ENCODE data around the gene ABHD16A. TPM values are rescaled to one million over a fixed set of nuclear protein-coding genes. Genes with fewer than 3 reads are reported as not detected.

Gene ABHD16A
- total and polyA plus RNA-seq, 4 donors, result 26.6 to 59.4 (median 34.9) TPM

DNA sequence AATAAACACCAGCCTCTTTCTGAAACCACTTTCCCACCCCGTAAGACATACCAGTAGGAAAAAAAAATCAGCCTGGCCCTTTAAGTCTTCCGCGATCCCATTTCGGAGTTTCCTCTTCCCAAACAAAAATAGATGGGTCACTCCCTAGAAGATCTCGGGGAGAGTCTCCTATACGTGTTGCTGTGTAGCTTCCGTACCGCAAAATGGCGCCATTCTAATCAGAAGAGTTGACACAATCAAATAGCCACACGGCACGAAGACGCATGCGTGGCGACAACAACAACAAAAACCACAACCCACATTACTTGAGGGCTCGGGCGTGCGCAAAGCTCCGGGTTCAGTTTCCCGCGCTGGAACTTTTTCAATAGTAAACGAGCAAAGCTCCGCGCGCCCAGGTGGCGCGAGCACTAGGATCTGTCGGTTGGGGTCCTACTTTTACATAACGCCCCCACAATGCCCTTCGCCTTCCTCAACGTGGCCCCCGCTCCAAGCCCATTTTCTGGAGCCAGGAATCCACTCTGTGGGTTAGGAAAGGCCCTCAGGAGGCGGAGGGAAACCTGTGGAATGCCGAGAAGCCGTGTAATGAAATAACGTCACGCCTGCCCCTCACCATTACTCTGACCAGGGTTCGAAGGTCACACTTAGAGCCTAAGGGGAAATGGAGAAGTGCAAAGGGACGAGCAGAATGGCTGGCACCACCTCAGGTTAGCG, 38.2 kb downstream of the ABHD16A start, which contains the start of gene GPANK1:
TSS of gene GPANK1 (minus strand) at position 208 of the 711 bp plus-strand sequence. CDS start 519 bp downstream, outside the sequence.
- Histone ChIP-seq H3K27ac (ENCODE audit: low read depth in 1 of 2, low read length in 2 of 2) (peak within 1 kb of the TSS; percentile 94 to 96), H3K9ac (ENCODE audit: low read depth in 1 of 2, low read length in 2 of 2) (peak within 1 kb of the TSS; percentile 71 to 94), H3K27me3 (ENCODE audit: control insufficient read depth in 4 of 4, insufficient read depth in 4 of 4, low read length in 3 of 4) (no peaks in the 10 kb centered on the region), H3K4me1 (ENCODE audit: control insufficient read depth in 4 of 4, insufficient read depth in 4 of 4, low read length in 3 of 4) (peaks cover 6 to 49% (median 36%) of the 10 kb centered on the region in 4 donors), H3K36me3 (ENCODE audit: control insufficient read depth in 4 of 4, insufficient read depth in 3 of 4, low read depth in 1 of 4, low read length in 3 of 4) (peaks cover 8 to 29% (median 28%) of the 10 kb centered on the region in 4 donors), H3K4me3 (ENCODE audit: low read depth in 1 of 3, low read length in 3 of 3) (peak within 1 kb of the TSS; percentile 86 to 87 (median 87)), H3K9me3 (ENCODE audit: control insufficient read depth in 4 of 4, low read length in 3 of 4) (no peaks in the 10 kb centered on the region)
- TF ChIP-seq CTCF (IDR thresholded peaks at IDR 0.05; ENCODE audit: low read depth, low read length, missing input control), result no peak
- TF ChIP-seq, protein P1, sequence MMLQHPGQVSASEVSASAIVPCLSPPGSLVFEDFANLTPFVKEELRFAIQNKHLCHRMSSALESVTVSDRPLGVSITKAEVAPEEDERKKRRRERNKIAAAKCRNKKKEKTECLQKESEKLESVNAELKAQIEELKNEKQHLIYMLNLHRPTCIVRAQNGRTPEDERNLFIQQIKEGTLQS (IDR thresholded peaks at IDR 0.05), result no peak
- TF ChIP-seq HNF4G (IDR thresholded peaks at IDR 0.05), result no peak
- TF ChIP-seq GABPA (IDR thresholded peaks at IDR 0.05 in 1 of 2, conservative IDR thresholded peaks at IDR 0.05 in 1 of 2), result peak; percentile 21 to 71
- no peak for TF ChIP-seq EGR1 (IDR thresholded peaks at IDR 0.05; ENCODE audit: low read depth in 2 of 2)
- peak in 1 of 2 donors; percentile 26 for TF ChIP-seq RAD21 (IDR thresholded peaks at IDR 0.05)
- peak; percentile 30 for TF ChIP-seq SP1 (IDR thresholded peaks at IDR 0.05)
- TF ChIP-seq TAF1 (conservative IDR thresholded peaks at IDR 0.05), result peak; percentile 94
- no peak for TF ChIP-seq RXRA (IDR thresholded peaks at IDR 0.05)
- TF ChIP-seq YY1 (IDR thresholded peaks at IDR 0.05), result peak; percentile 99
- TF ChIP-seq, protein P2, sequence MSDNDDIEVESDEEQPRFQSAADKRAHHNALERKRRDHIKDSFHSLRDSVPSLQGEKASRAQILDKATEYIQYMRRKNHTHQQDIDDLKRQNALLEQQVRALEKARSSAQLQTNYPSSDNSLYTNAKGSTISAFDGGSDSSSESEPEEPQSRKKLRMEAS (IDR thresholded peaks at IDR 0.05), result peak; percentile 95
- no peak for TF ChIP-seq HNF4A (conservative IDR thresholded peaks at IDR 0.05)
- no peak for TF ChIP-seq FOXA1 (IDR thresholded peaks at IDR 0.05)
- no peak for TF ChIP-seq NR2F2 (IDR thresholded peaks at IDR 0.05)
- TF ChIP-seq, protein P3, sequence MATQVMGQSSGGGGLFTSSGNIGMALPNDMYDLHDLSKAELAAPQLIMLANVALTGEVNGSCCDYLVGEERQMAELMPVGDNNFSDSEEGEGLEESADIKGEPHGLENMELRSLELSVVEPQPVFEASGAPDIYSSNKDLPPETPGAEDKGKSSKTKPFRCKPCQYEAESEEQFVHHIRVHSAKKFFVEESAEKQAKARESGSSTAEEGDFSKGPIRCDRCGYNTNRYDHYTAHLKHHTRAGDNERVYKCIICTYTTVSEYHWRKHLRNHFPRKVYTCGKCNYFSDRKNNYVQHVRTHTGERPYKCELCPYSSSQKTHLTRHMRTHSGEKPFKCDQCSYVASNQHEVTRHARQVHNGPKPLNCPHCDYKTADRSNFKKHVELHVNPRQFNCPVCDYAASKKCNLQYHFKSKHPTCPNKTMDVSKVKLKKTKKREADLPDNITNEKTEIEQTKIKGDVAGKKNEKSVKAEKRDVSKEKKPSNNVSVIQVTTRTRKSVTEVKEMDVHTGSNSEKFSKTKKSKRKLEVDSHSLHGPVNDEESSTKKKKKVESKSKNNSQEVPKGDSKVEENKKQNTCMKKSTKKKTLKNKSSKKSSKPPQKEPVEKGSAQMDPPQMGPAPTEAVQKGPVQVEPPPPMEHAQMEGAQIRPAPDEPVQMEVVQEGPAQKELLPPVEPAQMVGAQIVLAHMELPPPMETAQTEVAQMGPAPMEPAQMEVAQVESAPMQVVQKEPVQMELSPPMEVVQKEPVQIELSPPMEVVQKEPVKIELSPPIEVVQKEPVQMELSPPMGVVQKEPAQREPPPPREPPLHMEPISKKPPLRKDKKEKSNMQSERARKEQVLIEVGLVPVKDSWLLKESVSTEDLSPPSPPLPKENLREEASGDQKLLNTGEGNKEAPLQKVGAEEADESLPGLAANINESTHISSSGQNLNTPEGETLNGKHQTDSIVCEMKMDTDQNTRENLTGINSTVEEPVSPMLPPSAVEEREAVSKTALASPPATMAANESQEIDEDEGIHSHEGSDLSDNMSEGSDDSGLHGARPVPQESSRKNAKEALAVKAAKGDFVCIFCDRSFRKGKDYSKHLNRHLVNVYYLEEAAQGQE (IDR thresholded peaks at IDR 0.05), result peak; percentile 68
- peak in 1 of 2 donors; percentile 38 for TF ChIP-seq JUND (IDR thresholded peaks at IDR 0.05)
- peak; percentile 73 for TF ChIP-seq ZBTB33 (IDR thresholded peaks at IDR 0.05)
- no peak for TF ChIP-seq FOXA2 (IDR thresholded peaks at IDR 0.05)
- peak; percentile 80 for DNase-seq (ENCODE audit: low spot score)
- WGBS, result under 1% methylated on average over 39 of the region's 39 CpGs

Data from liver (tissue), 9 donors.